NCI-H226 (cell line): Measurements from ENCODE around the gene PRDM2.

Experiments
- DNase-seq: peaks from one replicate; pipeline ENCODE4 v3.0.0-alpha.2; 2015

Gene PRDM2

GRCh38 chr1:13737398-13737797 is 37.4 kb downstream of the PRDM2 start:
- DNase-seq: no peak

GRCh38 chr1:13746342-13746741 is 46.4 kb downstream of the PRDM2 start:
- DNase-seq: no peak

- DNase-seq: peak; percentile 94
Observed at GRCh38 chr1:13748610-13749505, 48.9 kb downstream of the PRDM2 start.

- DNase-seq: peak; percentile 13
Observed at GRCh38 chr1:13749543-13750341, 49.8 kb downstream of the PRDM2 start.

DNA sequence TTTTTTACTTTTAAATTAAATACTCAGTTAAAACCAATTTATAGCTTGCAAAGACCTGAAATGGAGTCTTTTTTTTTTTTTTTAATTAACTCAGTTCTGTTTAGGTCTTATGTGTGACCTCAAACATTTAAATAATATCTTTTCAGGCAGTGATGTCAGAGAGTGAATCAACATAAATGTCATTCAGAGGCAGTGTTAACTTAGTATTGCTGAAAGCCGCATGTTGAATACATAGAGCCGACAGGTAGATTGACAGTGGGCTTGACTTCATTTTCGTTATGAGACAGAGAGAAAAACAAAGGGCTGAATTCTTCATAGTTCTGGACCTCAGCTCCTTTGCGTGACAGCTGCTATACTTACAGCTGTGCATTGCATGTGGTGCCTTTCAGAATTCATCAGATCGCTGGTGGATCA is 51.5 kb downstream of the PRDM2 start:
- DNase-seq: no peak

GRCh38 chr1:13751985-13752384 is 52.0 kb downstream of the PRDM2 start:
- no peak for DNase-seq

GRCh38 chr1:13752852-13753251 is 52.9 kb downstream of the PRDM2 start:
- no peak for DNase-seq

- DNase-seq: no peak
Observed at GRCh38 chr1:13753636-13754402, 53.8 kb downstream of the PRDM2 start.

- DNase-seq: no peak
Observed at GRCh38 chr1:13754510-13755103, 54.6 kb downstream of the PRDM2 start.

- no peak for DNase-seq
Observed at GRCh38 chr1:13756557-13757315, 56.7 kb downstream of the PRDM2 start.

DNA sequence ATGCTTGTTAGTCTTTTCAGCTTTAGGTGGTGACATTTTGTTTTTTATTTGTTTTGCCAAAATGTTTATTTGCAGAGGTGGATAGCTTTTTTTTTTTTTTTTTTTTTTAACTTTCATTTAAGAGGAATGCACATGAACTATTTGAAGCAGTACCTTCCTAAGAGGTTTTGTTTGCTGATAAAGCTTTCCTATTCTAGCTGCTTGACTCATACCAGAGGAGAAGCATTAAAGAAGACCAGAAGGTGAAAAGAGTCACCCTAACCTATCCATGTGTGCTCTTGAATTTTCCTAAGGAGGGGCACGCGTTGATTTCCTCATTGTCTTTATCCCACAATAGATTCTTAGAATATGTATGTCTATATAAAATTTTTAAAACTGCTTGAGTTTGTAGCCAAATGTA is 57.7 kb downstream of the PRDM2 start:
- no peak for DNase-seq

DNA sequence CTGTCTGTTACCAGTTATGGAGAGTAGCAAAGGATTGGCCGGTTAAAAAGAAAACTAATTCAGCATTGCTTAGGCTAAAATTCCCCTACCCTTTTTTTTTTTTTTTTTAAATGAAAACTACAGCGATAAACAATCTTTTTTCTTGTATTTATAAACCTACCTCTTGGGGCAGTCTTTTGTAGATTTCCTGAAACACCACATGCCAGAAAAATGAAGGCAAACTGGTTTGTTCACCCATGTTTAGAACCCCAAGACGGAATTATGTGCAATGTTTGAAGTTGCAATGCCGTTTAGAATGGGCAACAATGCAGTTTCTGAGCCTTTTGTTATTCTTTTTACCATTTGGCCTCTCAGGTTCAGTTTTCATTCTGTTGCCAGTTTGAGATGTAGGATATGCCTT is 59.1 kb downstream of the PRDM2 start:
- no peak for DNase-seq

DNA sequence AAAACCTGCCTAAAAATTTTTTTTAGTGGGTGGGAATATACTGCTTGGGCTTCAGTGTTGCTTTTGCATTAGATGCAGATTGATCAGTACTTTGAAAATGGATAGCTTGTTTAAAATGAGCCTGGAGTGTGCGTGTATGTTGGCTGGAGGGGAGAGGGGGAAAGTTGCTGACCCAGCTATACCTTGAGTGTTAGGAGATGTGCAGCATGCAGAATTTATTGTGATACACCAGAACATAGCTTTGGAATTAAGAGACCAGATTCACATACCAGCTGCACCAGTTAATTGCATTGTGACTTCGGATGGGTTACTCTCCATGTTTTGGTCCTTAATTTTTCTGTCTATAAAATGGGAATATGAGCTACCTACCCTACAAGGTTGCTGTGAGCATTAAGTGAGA is 60.4 kb downstream of the PRDM2 start:
- DNase-seq: no peak

- no peak for DNase-seq
Observed at GRCh38 chr1:13760921-13761320, 60.9 kb downstream of the PRDM2 start.

GRCh38 chr1:13761883-13762282 is 61.9 kb downstream of the PRDM2 start:
- DNase-seq: no peak

GRCh38 chr1:13762642-13763041 is 62.7 kb downstream of the PRDM2 start:
- DNase-seq: no peak

- no peak for DNase-seq
Observed at GRCh38 chr1:13763222-13763621, 63.2 kb downstream of the PRDM2 start.

DNA sequence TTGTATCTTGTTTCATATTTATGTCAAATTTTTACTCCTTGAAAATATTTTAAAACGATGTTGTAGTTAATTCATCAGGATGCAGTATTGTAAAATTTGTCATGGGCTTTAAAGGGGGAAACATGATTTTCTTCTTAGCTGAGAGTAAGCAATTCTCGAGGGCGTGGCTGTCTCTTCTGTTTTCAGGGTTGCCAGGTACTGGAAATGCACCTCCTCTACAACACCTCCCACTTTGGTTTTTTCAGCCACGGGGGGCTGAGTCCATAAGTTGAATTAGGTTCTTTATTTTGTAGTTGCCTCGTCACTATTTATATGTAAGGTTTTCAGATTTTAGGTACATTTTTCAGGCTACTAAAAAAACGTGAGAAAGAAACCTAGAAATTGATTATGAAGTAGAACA is 64.0 kb downstream of the PRDM2 start:
- no peak for DNase-seq

DNA sequence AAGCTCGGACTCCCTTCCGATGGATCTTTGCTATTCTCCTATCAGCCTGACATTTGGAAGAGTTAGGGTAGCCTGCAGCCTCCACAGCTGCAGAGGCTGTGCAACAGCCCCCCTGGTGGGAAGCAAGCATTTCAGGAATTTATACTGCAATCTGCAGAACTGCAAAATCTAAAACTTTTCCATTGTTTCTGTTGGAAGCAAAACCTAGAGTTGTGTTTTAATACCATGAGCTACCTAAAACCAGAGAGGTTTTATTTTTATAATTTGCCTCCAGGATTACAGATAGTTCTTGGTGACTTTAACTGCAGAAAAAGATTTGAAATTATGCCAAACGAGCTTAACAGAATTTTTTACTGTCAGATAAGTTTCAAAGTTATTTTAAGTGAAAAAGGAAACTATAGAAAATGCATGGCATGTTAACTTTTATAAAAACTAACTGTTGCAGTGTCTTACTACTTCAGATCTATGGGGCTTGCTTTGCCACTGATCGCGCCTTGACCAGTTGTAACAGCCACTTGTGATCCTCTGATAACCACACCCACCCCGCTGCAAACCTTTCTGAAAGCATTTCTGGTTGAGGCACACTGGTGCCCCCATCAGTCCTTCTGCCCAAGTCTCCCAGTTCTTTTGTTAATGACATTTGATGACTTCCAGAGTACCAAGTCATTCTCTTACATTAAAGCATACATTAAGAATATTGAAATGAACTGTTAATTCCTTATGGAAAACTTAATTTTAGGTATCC is 64.8 kb downstream of the PRDM2 start:
- DNase-seq: no peak

DNA sequence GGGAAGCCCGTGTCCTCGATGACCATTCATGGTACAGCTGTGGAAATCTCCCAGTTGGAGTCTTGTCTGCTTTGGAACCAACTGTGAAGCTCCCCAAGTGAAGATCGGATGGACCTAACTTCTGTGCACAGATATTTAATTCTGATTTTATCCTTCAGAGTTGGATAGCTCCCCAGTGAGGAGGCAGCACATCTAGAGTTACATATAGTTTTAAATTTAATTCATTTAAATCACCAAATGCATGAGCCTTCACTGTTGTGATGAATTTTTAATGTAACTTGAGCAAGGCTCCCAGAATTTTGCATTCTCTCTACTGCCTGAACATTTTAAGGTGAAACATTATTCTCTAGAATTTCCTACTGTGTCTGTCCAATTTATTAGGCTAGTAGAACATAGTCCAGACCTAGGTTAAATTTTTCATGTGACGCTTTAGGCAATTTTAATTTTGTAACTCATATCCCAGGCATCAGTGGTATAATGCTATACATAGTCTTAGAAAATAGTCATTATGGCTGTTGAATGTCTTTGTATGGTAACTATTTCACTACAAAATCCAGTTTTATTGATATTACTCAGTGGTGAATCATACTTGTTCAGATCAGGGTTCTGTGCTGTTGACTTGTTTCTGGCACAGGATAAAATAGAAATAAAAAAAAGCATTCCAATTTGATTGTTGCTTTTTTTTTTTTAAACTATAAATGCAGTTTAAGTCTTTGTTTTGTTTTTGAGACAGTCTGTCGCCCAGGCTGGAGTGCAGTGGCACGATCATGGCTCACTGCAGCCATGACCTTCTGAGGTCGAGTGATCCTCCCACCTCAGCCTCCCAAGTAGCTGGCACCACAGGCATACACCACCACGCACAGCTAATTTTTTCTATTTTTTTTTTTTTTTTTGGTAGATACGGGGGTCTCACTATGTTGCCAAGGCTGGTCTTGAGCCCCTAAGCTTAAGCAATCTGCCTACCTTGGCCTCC is 66.9 kb downstream of the PRDM2 start:
- no peak for DNase-seq
